Endothelial cell of umbilical vein (primary cell): ENCODE measurements around the gene TAS1R2. TPM values are rescaled to one million over a fixed set of nuclear protein-coding genes. Genes with fewer than 3 reads are reported as not detected.

ENCODE experiments used
- BruUV-seq: library from RNA; stranded (reverse); fragments of 400-500 nt; replicated peaks from 2 replicates; lab custom pipeline; 2021; lab: Mats Ljungman, UMichigan
- CTCF ChIA-PET: fragments of 300-600, 350-600 bp; sonication (Branson Sonifier 250); formaldehyde crosslinking; loops from one replicate; lab custom pipeline; 2021; ENCODE audit warnings: antibody characterized with exemption, inconsistent platforms; lab: Charles Lee
- POLR2A ChIA-PET: fragments of 300-600, 350-600 bp; sonication (Branson Sonifier 250); formaldehyde crosslinking; loops from one replicate; lab custom pipeline; 2021; ENCODE audit warnings: antibody characterized with exemption, inconsistent platforms; lab: Charles Lee
- DNase-seq: peaks from one replicate; pipeline ENCODE4 v3.0.0-alpha.2; 2011; ENCODE audit warnings: low read depth, low spot score
- FAIRE-seq: peaks from 2 replicates; lab custom pipeline; 2011; peaks lifted over from hg19 to GRCh38; lab: Jason Lieb, UNC
- H2AFZ ChIP-seq: 2 replicates; pipeline ENCODE4 v1.6.0; 2012; ENCODE audit warnings: low read depth, low read length, control low read depth, inconsistent platforms
- H3K27ac ChIP-seq: 2 replicates; pipeline ENCODE4 v1.5.1; 2011; ENCODE audit warnings: low read depth, mild to moderate bottlenecking, control low read depth, low read length, moderate library complexity; ENCODE audit not compliant: insufficient read depth
- H3K27me3 ChIP-seq, 2 experiments: 2 replicates each; pipeline versions ENCODE4 v1.6.0 to v1.6.1; 2011; ENCODE audit warnings: low read length in 2 of 2, mixed read lengths in 1 of 2; ENCODE audit not compliant: control insufficient read depth in 2 of 2, insufficient read depth in 2 of 2
- H3K36me3 ChIP-seq, 2 experiments: 2 replicates in 1 of 2; 3 replicates in 1 of 2; pipeline ENCODE4 v1.5.1; 2011; ENCODE audit warnings: low read length in 2 of 2, mild to moderate bottlenecking in 1 of 2, moderate library complexity in 1 of 2; ENCODE audit not compliant: control insufficient read depth in 2 of 2, insufficient read depth in 2 of 2; ENCODE audit errors: extremely low read depth in 1 of 2
- H3K4me1 ChIP-seq: 3 replicates; pipeline ENCODE4 v1.5.1; 2011; ENCODE audit warnings: mild to moderate bottlenecking, low read length; ENCODE audit not compliant: control insufficient read depth, insufficient read depth; ENCODE audit errors: extremely low read depth
- H3K4me2 ChIP-seq: 2 replicates; pipeline ENCODE4 v1.6.1; 2011; ENCODE audit warnings: low read length, control low read depth, mixed read lengths; ENCODE audit not compliant: insufficient read depth
- H3K4me3 ChIP-seq, 3 experiments: fragments of 200-600 bp in 1 of 3; sonication (generic), shearing (Covaris generic) in 1 of 3; replicated peaks in 1 of 3; 2 replicates each; pipeline ENCODE4 v1.5.1; 2011 to 2016; ENCODE audit warnings: control low read depth in 3 of 3, low read length in 3 of 3, mild to moderate bottlenecking in 2 of 3, inconsistent platforms in 1 of 3, low read depth in 1 of 3, moderate library complexity in 1 of 3; ENCODE audit not compliant: insufficient read depth in 1 of 3
- H3K79me2 ChIP-seq: 2 replicates; pipeline ENCODE4 v1.6.0; 2012; ENCODE audit warnings: low read length, inconsistent platforms; ENCODE audit not compliant: control insufficient read depth, insufficient read depth
- H3K9ac ChIP-seq: replicated peaks from 2 replicates; pipeline ENCODE3; 2011; ENCODE audit warnings: low read length, control low read depth; ENCODE audit not compliant: insufficient read depth; ENCODE audit errors: extremely low read depth
- H3K9me1 ChIP-seq: replicated peaks from 3 replicates; pipeline ENCODE4 v1.6.0; 2011; ENCODE audit warnings: mild to moderate bottlenecking, low read length; ENCODE audit not compliant: control insufficient read depth, insufficient read depth; ENCODE audit errors: extremely low read depth
- H3K9me3 ChIP-seq: replicated peaks from 2 replicates; pipeline ENCODE4 v1.5.1; 2012; ENCODE audit warnings: low read length, inconsistent platforms; ENCODE audit not compliant: control insufficient read depth, insufficient read depth
- H4K20me1 ChIP-seq: replicated peaks from 2 replicates; pipeline ENCODE3; 2011; ENCODE audit warnings: mild to moderate bottlenecking, low read length; ENCODE audit not compliant: control insufficient read depth, insufficient read depth; ENCODE audit errors: extremely low read depth
- EZH2 ChIP-seq: IDR thresholded peaks from 2 replicates; pipeline ENCODE4 v1.6.1; 2012; ENCODE audit warnings: borderline replicate concordance, low read depth, mild to moderate bottlenecking, moderate library complexity, low read length, inconsistent platforms; ENCODE audit not compliant: severe bottlenecking
- FOS ChIP-seq: IDR thresholded peaks from 2 replicates; pipeline ENCODE4 v1.6.1; 2011; ENCODE audit warnings: mild to moderate bottlenecking, low read length, moderate library complexity, borderline replicate concordance; ENCODE audit not compliant: insufficient read depth
- GATA2 ChIP-seq: IDR thresholded peaks from 2 replicates; pipeline ENCODE4 v1.7.0; 2011; ENCODE audit warnings: low read depth, mild to moderate bottlenecking, moderate library complexity, mixed read lengths, low read length; ENCODE audit not compliant: insufficient read length, insufficient read depth
- JUN ChIP-seq: IDR thresholded peaks from 2 replicates; pipeline ENCODE4 v1.6.1; 2011; ENCODE audit warnings: borderline replicate concordance, low read depth; ENCODE audit not compliant: insufficient read length, insufficient read depth
- MYC ChIP-seq: IDR thresholded peaks from one replicate; pipeline ENCODE4 v1.6.1; 2011; ENCODE audit warnings: mild to moderate bottlenecking, low read depth, low read length
- POLR2A ChIP-seq: IDR thresholded peaks from 2 replicates; pipeline ENCODE4 v1.6.1; 2012; ENCODE audit warnings: low read depth, mild to moderate bottlenecking, control low read depth, low read length
- POLR2AphosphoS5 ChIP-seq: IDR thresholded peaks from 2 replicates; pipeline ENCODE4 v1.6.1; 2012; ENCODE audit warnings: low read depth, mild to moderate bottlenecking, control low read depth, low read length, moderate library complexity; ENCODE audit not compliant: insufficient read depth
- dilution Hi-C: fragments of 300-500 bp; cut with MboI; formaldehyde crosslinking; loops from one replicate; pipeline ENCODE4 v1.15.0; 2019; ENCODE audit warnings: low sequenced_read_pairs; ENCODE audit not compliant: extremely low pct_ligation_motif_present
- intact Hi-C: fragments of 100-400 bp; cut with micrococcal nuclease; formaldehyde crosslinking; loops from one replicate; pipeline ENCODE4 v1.10.0; 2022
- polyA plus RNA-seq, 4 experiments: library from polyadenylated mRNA; depleted of rRNA in 3 of 4; stranded (reverse) in 3 of 4; unstranded in 1 of 4; fragments of >200 nt; gene quantifications; 2 replicates each; pipeline versions ENCODE4 v1.2.1 to v1.2.3, GENCODE V29; 2011 to 2012; ENCODE audit warnings: missing spikeins in 1 of 4
- total RNA-seq: library from RNA; stranded (reverse); gene quantifications from 2 replicates; pipeline ENCODE4 v1.2.3, GENCODE V29; 2021
- TF ChIP-seq, protein P1 (sequence below), 2 donors: IDR thresholded peaks; 1 replicate in 1 of 2; 2 replicates in 1 of 2; pipeline ENCODE4 v1.5.1; 2011; ENCODE audit warnings: low read length in 2 of 2, mild to moderate bottlenecking in 2 of 2, moderate library complexity in 2 of 2, control low read depth in 1 of 2, inconsistent platforms in 1 of 2, low read depth in 1 of 2; ENCODE audit not compliant: insufficient read depth in 1 of 2; ENCODE audit errors: extremely low read depth in 1 of 2
- TF ChIP-seq, protein P2 (sequence below): IDR thresholded peaks from 2 replicates; pipeline ENCODE4 v1.6.1; 2011; ENCODE audit not compliant: insufficient read depth, insufficient read length

The TAS1R2 gene
- total and polyA plus RNA-seq, 2 donors (not counting 3 experiments of a cell fraction or from before 2014, with no cell fraction given) = not detected

DNA sequence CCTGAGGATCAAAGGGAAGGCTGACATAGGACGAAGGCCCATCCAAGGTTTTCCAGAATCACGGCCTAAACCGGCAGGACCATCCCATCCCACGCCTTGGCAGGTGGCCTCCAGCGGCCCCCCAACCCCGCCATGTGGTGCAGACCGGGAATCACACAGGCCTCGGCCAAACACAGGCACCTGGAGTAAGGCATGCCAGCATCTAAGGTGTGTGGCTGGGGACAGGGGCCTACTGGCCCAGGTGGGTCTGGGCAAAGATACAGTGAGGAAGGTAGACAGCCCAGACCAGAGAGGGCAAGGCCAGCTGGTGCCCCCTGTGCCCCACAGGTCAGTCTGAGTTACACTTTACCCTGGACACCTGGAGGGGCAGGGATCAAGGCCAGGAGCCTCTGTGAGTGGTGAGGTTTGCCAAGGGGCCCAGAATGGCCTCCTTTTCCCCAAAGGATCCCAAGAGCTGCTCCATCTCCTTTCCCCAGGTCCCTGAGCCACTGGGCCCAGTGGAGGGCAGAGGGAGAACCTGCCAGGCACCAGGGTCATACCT is 12.7 kb upstream of the TAS1R2 start:
- BruUV-seq = no TSS peak
- Histone ChIP-seq H3K27ac (no peak overlapping the region), H2AFZ (no peak overlapping the region), H4K20me1 (no peaks in the 10 kb centered on the region), H3K79me2 (no peaks in the 10 kb centered on the region), H3K9me3 (no peaks in the 10 kb centered on the region), H3K36me3 (peaks cover 0 to 4% of the 10 kb centered on the region in 2 experiments), H3K4me2 (no peak overlapping the region), H3K27me3 (no peaks in the 10 kb centered on the region), H3K4me3 (no peak overlapping the region), H3K9me1 (no peaks in the 10 kb centered on the region), H3K4me1 (no peaks in the 10 kb centered on the region), H3K9ac (no peak overlapping the region)
- dilution Hi-C loops = no loop called here
- DNase-seq (no peak), FAIRE-seq (no peak)
- intact Hi-C loops = loop anchor here (10.0 kb wide), 1 partner anchor 1207 kb away; no protein-coding TSS in a partner anchor
- CTCF ChIA-PET = interaction anchor here (2.5 to 7.2 kb wide), 2 partner anchors 12 to 275 kb away, joined by 10 to 127 read pairs; no protein-coding TSS in a partner anchor
- TF ChIP-seq GATA2 = no peak
- TF ChIP-seq POLR2A = no peak
- TF ChIP-seq EZH2 = no peak
- no peak for TF ChIP-seq FOS
- TF ChIP-seq MYC = no peak
- TF ChIP-seq, protein P1, sequence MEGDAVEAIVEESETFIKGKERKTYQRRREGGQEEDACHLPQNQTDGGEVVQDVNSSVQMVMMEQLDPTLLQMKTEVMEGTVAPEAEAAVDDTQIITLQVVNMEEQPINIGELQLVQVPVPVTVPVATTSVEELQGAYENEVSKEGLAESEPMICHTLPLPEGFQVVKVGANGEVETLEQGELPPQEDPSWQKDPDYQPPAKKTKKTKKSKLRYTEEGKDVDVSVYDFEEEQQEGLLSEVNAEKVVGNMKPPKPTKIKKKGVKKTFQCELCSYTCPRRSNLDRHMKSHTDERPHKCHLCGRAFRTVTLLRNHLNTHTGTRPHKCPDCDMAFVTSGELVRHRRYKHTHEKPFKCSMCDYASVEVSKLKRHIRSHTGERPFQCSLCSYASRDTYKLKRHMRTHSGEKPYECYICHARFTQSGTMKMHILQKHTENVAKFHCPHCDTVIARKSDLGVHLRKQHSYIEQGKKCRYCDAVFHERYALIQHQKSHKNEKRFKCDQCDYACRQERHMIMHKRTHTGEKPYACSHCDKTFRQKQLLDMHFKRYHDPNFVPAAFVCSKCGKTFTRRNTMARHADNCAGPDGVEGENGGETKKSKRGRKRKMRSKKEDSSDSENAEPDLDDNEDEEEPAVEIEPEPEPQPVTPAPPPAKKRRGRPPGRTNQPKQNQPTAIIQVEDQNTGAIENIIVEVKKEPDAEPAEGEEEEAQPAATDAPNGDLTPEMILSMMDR (IDR thresholded peaks at IDR 0.05; ENCODE audit: extremely low read depth in 1 of 2, insufficient read depth in 1 of 2, low read depth in 1 of 2, low read length in 2 of 2) = no peak
- TF ChIP-seq JUN = no peak
- no peak for TF ChIP-seq POLR2AphosphoS5
- TF ChIP-seq, protein P2, sequence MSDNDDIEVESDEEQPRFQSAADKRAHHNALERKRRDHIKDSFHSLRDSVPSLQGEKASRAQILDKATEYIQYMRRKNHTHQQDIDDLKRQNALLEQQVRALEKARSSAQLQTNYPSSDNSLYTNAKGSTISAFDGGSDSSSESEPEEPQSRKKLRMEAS = no peak
- POLR2A ChIA-PET = no interaction called here
